ENCODE measurements around the gene PSMF1. TPM values are rescaled to one million over a fixed set of nuclear protein-coding genes. Genes with fewer than 3 reads are reported as not detected.

The PSMF1 gene
- total RNA-seq, 1 donor from 2014 or later, result 99.7 TPM

DNA sequence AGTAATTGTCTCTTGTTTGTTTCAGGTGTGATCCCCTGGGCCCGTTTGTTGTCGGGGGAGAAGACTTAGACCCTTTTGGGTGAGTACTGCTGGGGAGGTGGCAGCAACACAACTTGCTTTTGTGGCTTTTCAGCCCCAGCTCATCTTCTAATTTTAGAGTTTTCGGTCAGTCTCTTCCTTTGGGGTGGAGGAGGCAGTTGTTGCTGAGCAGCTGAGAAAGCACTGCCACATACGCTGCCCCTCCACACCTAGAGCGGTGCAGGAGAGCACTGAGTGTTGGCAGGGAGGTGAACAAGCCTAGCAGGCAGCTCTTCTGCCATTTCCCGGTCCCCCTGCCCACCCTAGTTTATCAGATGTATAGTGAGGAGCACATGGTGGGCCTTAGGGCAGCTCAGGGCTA, 44.7 kb downstream of the PSMF1 start:
- DNase-seq (ENCODE audit: low spot score) (no peak), ATAC-seq (no peak)

DNA sequence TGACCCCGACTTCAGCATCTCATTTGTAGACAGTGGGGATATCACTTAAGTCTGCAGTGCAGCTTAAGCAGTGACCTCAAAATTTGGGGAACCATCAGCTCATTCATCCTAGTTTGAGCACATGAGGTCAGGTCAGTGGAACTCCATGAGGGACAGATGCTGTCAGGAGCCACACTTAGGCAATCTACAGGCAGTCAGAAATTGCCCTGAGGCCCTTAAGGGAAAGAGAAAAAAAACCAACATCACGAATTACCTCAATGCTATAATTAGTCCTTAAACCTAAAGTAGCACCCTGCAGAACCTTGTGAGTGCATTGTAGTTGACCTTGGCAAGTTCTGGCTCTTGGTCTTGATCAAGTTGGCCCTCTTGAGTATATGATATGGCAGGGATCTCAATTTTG, 45.3 kb downstream of the PSMF1 start:
- DNase-seq (ENCODE audit: low spot score), result no peak

DNA sequence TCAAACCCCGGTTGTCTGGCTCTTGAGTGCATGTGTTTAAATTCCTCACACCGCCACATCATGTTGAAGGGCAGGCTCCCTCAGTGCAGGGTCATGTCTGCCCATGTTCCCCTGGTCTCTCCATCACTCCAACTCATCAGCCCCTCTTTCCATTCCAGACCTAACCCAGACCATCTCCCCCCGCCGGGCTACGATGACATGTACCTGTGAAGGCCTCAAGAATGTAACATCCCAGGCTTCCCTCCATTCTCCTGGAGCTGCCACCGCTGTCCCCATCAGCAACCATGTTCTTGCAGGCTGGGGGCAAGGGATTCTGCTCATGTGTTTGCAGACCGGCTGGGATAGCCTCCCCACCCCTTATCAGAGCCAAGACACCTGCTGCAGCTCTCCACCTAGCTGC, 46.5 kb downstream of the PSMF1 start:
- DNase-seq (ENCODE audit: low spot score), result no peak
- no peak for ATAC-seq

More for the DNA sequence above, 45.3 kb downstream of the PSMF1 start:
- ATAC-seq, result no peak

DNA sequence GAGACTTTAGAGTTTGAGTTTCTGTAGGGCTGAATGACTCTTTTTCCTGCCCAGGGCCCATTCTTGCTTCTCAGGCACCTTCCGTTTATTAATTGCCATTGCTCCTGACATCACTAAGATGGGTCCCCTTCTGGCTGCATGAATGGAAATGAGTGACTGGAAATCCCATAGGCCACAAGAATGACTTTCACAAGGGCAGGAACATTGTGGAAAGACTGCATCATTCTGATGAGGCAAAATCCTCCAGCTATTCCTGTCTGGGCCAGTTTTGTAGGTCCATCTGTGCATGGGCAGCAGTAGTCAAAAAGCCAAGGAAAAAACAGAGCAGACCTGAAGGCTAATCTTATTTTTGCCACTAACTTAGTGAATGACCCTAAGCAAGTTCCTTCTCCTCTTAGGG, 47.1 kb downstream of the PSMF1 start:
- ATAC-seq (no peak), DNase-seq (ENCODE audit: low spot score) (no peak)

DNA sequence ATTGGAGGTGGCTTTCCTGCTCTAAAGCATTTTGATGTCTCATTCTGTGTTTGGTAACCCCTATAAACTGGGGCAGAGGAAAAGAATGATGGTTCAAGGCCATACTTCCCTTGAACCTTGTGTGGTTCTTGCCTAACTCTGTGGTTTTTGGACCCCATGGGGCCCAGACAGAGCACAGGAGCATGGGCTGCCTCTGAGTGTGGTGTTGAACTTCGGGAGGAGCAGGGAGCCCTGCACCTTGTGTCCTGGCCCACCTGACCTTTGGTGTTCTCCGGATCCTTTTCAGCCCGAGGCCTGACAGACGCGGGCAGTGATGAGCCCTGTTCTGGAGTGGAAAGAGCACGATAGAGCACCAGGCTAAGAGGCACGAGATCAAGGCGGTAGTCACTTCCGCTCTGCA, 47.5 kb downstream of the PSMF1 start:
- ATAC-seq, result no peak
- no peak for DNase-seq (ENCODE audit: low spot score)

DNA sequence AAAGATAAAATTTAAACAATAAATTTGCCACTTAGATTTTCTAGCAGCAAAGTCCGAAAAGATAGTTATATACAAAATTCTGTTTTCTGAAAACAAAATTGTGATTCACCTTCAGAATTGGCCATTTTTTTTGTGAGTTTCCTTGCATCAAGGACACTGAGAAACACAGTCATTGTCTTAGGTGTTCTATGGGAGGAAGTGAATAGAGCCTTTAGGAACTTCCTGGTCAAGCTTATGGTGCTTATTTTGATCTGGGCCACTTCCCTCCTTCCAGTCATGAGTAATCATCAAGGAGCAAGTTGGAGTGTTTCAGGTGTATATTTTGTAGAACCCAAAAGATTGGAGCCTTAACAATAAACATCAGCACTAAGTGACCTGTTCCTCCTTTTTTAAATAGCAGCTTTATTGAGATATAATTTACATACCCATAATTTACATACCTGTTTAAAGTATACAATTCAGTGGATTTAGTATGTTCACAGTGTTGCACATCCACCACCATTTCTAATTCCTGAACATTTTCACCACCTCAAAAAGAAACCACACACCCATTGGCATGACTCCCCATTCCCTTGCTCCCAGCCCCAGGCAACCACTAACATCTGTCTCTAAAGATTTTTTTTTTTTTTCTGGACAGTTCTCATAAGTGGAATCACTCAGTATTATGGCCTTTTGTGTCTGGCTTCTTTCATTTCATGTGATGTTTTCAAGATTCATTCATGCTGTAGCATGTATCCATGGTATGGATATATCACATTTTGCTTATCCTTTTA, 48.7 kb downstream of the PSMF1 start:
- ATAC-seq, result no peak

DNA sequence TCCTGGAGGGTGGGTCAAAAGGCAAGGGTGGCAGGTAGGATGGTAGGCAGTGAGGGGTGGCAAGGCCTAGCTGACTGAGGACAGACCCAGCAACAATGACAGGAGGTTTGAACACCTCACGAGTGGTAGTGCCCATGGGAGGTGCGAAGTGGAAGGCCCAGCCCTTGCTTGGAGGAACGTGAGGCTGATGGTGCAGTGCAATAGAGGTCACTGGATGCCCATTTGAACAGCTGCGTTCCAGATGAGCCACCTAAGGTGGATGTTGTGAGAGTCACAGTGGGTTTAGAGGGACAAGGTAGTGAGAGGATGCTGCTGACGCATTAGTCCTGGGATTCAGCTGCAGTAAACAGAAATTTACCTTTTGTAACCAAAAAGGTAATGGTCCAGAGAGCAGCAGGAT, 50.8 kb downstream of the PSMF1 start:
- DNase-seq (ENCODE audit: low spot score) (no peak), ATAC-seq (no peak)

More for the DNA sequence above, 48.7 kb downstream of the PSMF1 start:
- no peak for DNase-seq (ENCODE audit: low spot score)

DNA sequence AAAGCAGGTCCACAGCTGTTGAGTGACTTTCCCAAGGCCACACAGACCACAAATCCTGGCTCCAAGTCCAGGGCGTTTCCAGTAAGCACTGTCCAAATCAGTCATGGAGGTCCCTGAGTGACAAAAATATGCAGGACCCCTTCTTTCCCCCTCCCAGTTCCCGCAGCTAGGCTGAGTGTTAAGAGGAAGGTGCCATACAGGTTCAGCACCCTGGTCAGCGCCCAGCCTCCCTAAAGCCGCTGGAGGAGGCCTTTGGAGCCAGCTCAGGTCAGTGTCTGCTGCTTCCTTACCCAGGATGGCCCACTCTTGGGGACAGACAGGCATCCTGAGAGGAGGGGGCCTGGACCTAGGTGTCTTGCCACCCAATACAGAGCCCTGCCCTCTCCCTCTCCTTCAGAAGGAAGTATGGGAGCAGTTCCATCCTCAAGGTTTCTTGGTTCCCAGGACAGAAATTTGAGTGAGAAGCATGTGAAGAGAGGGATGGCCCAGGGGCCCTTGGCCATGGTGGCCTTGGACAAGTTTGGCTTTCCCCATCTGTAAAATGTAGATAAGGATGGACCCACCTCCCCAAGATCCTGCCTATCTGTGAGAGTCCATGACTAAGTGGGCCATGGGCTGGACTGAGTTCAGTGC, 53.2 kb downstream of the PSMF1 start:
- DNase-seq (ENCODE audit: low spot score) (no peak), ATAC-seq (peak; percentile 65)

DNA sequence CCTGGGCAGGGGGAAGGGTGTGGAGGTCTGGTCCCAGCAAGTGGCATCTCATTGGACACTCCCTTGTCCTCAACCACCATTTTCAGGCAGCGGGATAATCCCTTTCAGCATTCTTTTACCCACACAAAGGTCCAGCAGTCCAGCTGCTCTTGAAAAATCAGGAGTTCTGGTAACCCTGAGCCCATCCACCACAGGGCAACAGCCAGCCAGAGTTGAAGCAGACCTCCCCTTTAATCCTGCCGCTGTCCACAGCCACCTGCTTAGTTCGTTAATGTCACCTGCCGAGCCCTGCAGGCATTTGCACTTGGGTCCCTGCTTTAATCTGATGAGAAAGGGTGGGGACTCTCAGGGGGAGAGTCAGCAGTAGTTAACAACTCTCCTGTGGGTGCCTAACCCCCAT, 55.3 kb downstream of the PSMF1 start:
- no peak for DNase-seq (ENCODE audit: low spot score)
- no peak for ATAC-seq

DNA sequence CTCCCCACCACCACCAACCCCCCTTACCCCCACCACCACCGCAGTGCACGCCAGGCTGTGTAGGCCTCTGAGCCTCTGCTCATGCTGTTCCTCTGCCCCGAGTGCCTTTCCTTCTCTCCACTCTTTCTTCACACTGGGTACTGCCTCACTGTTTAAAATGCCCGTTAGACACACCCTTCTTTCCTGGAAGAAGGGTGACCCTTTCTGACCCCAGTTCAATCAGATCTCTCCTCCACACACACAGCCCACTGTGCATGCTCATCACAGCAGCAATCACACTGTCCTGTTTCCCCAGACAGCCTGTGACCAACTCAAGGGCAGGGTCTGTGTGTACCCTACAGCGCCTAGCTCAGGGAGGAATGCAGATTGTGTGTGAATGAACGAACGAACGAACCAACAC, 56.4 kb downstream of the PSMF1 start:
- ATAC-seq (no peak), DNase-seq (ENCODE audit: low spot score) (no peak)

DNA sequence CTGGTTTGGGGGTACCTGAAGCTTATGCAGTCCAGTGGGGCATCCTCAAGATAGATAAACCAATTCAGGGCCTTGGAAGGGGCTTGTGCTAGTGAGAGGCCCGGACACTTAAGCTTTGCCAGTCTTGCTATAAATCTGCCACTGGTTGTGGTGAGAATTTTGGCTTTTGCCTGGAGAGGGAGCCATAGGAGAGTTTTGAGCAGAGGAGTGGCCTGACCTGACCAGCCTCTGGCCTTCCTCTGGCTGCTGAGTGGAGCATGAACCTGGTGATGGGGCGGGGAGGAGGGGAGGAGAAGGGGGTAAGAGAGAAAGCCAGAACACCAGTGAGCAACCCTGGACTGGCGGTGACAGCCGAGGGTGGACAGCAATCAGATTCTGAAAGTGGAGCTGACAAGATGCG, 59.3 kb downstream of the PSMF1 start:
- no peak for DNase-seq (ENCODE audit: low spot score)
- peak; percentile 51 for ATAC-seq

DNA sequence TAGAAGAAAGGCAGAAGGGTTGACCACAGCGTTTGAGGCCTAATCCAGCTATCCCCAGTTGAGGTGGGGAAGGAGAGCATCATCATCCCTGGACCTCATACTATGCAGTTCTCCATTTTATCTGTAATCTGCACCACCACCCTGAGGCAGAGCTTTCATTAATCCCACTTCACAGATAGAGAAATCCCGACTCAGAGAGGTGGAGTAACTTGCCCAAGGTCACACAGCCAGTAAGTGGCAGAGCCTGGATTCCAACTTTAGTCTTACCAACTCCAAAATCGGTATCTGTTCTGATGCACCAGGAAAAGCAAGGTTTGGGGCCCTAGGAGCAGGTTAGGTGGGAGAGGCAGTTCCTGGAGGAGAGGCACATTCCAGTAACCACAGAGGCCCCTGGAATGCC, 59.7 kb downstream of the PSMF1 start:
- DNase-seq (ENCODE audit: low spot score) (no peak), ATAC-seq (no peak)

DNA sequence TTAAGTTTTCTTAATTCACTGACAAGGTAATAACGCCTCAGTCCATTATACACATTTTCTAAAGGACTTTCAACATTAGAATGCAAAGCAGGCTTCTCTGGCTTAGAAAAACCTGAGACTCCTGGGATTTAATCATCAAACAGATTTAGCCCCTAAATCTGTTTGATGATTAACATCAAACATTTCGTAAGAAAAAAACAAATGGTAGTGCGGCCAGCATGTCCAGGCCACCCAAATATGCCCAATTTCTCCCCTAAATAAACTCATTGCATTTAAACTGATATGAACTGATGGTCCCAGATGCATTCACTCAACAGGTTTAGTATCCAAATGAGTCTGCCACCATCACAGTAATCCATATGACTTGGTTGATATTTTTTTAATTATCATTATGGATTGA, 60.2 kb downstream of the PSMF1 start:
- DNase-seq (ENCODE audit: low spot score), result no peak
- peak; percentile 21 for ATAC-seq

DNA sequence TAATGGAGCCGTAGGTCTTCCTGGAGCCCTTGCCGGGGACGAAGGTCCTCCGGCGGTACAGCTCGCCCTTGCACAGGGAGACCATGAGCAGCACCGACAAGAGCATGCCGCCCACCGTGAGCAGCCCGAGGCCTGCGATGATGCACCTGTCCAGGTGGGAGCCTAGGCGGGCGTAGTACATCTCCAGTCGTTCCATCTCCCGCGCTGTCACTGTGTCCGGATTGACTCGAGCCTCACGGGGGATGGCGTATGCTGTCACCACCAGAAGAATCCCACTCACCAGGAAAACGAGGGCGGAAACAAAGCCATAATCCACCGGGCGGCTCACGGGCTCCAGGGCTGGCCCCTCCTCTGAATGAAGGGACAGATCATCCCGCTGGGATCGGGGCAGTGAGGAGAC, 62.5 kb downstream of the PSMF1 start:
- DNase-seq (ENCODE audit: low spot score) (no peak), ATAC-seq (no peak)

DNA sequence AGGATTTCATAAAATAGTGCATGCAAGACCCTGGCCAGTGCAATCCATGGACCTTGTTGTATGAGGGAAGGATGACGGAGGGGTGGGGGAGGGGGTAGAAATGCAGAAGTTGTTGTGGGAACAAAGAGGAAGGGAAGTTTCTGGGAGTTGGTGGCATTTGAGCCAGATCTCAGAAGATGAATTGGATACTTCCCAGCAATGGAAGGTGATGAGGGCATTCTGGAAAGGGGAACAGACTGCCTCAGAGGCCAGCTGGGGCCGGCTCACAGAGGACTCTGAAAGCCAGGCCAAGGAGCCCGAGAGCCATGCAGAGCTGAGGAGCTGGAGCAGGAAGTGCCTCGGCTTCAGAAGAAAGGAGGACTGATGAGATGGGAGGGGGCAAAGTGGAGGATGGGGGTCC, 63.7 kb downstream of the PSMF1 start:
- ATAC-seq (no peak), DNase-seq (ENCODE audit: low spot score) (no peak)

DNA sequence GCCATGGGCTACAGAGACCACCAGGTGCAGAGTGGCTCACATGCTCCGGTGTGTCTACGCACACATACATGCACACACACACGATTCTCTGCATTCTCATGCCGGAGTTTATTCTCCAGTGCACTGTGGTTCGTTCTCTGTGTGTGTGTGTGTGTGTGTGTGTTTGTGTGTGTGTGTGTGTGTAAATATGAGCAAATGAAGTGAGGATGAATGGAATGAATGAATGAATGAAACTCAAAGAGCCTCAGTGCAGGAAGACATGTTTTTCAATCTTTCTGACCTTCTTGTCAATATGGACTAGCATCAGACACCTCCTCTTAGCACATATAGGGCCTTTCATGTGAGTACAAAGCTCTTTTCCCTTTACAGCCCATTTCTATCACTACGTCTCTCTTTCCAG, 64.8 kb downstream of the PSMF1 start:
- ATAC-seq, result no peak
- no peak for DNase-seq (ENCODE audit: low spot score)

DNA sequence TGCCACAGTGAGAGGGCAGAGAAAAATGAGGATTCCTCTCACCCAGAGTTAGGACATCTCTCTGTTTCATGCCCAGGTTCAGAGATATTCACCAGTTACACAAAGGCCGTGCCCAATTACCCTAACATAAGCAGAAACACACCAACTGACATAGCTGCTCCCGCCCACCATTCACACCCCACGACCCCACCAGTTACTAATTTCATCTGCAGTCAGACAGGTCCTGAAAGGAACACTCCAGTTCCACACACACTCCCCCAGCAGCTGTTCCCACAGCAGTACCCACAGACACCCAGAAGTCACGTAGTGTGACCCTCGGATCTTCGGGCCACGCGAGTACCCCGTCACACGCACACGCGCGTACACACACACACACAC, 65.8 kb downstream of the PSMF1 start:
- DNase-seq (ENCODE audit: low spot score), result no peak
- no peak for ATAC-seq

DNA sequence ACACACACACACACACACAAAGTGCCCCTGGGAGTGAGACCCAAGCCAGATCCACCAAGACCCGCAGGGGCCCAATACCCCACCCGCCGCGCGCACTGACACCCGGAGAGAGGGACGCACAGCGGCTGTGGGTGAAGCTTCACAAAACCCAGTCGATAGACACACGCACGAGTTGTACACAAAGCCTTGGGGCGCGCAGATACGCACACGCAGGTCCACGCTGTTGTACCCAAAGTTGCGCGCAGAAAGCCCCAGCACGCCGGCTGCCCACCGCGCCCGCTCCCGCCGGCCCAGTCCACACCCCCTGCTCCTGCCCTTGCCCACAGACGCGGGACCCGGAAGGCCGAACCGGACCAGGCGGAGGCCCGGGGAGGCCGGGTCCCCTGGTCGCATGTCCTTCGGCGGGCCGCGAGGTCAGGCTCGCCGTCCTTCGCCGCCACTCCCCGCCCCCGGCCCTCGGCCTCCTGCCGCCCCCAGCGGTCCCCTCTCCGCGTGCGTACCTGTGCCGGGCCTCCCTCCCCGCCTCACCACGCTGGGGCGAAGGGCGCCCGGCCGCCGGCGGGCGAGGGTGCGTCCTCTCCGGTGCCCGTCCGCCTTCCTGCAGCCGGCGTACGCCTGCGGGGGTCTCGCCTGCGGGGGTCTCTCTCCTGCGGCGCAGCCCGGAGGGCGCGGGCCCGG, 66.4 kb downstream of the PSMF1 start, which contains the start of gene TMEM74B:
Gene TMEM74B (minus strand): TSS at position 344 of the 678 bp plus-strand sequence. CDS start 1,180 bp downstream, outside the sequence.
- ATAC-seq (peak; percentile 40), DNase-seq (ENCODE audit: low spot score) (no peak)

DNA sequence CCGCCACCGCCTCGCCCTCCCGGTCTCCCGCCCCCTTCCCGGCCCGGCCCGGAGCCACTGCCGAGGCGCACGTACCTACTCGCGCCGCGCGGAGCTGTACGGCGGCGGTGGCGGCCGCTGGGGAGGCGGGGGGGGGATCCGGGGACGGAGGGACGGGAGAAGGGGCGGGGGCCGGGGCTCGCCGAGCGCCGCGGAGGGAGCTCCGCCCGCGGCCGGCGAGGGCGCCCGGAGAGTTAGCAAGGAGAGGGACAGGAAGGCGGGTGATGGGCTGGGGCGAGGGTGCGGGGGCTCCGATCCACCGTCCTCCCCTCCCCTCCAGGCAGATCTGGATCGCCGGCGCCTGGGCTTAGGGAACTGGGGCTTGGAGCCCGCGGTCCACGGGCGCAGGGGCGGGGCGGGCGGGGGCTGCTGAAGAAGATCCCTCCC, 66.9 kb downstream of the PSMF1 start:
- ATAC-seq, result peak; percentile 43
- no peak for DNase-seq (ENCODE audit: low spot score)

DNA sequence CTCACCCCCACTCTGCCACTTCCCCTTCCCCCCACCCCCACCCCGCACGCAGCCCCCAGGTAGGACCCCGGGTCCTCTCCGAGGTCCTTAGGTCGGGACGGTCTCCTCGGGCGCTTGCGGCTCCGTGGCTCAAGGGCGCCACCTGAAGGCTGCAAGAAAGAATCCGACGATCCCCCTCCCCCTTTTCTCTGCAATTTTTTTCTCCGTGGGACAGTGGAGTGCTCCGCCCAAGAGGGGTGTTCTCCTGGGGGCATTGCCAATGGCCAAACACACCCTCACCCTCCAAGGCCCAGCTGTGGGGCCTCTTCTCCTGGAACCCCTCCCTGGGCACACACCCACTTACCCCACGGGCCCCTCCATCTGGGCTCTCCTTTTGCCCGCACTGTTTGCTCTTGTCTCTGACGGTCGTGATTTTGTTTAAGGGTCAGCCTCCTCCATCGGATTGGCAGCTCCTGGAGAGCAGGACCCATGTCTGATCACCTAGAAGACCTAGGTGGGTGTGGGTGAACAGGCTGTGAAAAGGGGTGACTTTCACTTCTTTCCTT, 67.5 kb downstream of the PSMF1 start:
- ATAC-seq (peak; percentile 77), DNase-seq (ENCODE audit: low spot score) (peak; percentile 54)

DNA sequence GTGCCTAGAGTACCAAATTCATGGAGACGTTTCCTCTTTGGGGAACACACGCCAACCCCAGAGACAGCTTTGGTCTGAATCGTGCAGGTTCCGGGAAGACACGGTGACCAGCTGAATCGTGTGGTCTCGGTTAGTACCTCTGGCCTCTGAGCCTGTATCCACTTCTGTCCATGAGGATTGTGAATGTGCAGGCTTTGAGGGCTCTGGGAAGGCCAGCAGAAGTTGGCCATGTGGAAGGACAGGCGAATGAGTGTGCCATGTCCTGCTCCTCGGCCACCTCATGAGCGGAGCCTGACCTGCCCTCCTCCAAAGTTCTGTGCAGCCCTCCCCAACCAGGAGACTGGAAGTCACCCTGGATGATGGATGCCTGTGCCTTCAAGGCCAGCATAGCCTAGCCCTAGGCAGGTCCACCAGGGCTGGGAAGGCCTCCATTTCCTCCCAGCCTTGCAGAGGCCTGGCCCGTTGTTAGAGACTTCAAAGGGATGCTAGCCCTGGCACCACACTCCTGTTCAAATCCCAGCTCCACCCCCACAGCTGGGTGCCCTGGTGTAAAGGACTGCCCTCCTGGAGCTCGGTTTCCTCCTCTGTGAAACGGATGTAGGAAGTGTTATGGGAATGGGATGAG, 68.1 kb downstream of the PSMF1 start:
- DNase-seq (ENCODE audit: low spot score), result no peak
- ATAC-seq, result no peak
